ENCODE measurements around the gene KRT6C.
"Not testable (repeated sequence)": the region's sequence is repeated elsewhere in the genome, so short reads cannot be mapped to it uniquely, and the experiment has no call there.

The KRT6C gene

DNA sequence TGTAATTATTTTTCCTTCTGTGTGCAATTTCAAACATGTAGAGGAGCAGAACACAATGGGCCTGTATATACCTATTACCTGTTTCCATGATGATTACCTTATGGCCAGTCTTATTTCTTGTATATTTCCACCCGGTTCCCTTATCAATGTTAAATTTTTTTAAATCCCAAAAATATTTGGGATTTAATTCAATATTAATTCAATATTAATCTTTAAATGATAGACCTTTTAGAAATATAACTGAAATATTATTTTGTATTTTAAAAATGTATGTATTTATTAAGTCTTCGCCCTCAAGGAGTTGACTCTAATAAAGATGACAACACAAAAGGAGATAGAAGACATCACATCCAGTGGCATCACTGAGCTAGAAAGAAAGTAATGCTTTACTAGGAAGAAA lies 607 bp upstream of the KRT6C start:
- in situ Hi-C loops (cut with MboI; ENCODE audit: low pct_unique_long_range_greater_than_20kb, low sequenced_read_pairs), result no loop called here
- DNase-seq, result no peak

DNA sequence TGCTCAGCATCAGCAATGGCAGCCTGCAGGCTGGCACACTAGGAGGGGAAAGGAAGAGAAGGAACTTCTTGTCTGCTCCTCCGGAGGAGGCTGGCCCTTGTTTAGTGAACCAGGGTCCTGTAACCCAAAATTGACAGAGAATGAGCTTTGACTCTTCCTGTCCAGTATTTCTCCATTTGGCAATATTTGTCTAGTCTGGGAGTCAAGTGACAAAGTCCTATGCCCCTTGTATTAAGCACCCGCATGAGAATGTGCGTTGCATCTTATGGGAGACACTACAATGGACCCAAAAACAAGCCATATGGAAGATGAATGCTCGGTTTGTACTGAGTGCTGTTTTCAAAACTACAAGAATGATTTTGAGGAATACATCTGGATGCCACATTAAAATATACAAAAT lies 3.8 kb downstream of the KRT6C start:
- in situ Hi-C loops (cut with MboI; ENCODE audit: low pct_unique_long_range_greater_than_20kb, low sequenced_read_pairs), result no loop called here
- DNase-seq, result no peak

DNA sequence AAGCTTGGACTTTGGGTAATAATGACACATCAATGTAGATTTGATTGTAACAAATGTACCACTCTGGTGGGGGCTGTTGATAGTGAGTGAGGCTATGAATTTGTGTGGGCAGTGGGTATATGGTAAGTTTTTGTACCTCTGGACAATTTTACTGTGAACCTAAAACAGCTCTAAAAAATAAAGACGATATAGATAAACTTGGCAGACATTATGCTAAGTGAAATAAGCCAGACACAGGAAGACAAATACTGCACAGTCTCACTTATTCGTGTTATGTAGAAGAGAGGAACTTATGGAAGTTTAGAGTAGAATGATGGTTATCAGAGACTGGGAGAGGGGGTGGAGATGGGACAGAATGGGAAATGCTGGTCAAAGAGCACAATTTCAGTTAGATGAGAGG lies 8.7 kb downstream of the KRT6C start:
- in situ Hi-C loops (cut with MboI; ENCODE audit: low pct_unique_long_range_greater_than_20kb, low sequenced_read_pairs), result no loop called here
- no peak for DNase-seq

DNA sequence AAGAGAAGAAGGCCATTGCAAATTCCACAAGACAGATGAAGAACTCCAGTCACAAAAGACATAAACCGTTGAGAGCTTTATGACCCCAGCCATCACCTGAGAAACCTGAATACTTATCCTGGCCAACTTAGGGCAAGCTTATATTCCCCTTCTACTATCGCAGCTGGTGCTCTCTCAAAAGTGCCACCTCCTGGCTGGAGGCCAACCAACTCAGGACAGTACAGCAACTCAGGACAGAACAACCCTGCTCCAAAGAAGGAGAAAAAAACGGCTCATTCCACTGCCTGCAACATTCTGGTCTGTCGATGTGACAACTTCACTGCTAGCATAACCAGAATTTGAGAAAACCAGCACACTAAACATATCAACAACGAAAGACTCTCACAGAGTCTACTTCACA lies 11.9 kb downstream of the KRT6C start:
- in situ Hi-C loops (cut with MboI; ENCODE audit: low pct_unique_long_range_greater_than_20kb, low sequenced_read_pairs), result no loop called here
- DNase-seq, result no peak

DNA sequence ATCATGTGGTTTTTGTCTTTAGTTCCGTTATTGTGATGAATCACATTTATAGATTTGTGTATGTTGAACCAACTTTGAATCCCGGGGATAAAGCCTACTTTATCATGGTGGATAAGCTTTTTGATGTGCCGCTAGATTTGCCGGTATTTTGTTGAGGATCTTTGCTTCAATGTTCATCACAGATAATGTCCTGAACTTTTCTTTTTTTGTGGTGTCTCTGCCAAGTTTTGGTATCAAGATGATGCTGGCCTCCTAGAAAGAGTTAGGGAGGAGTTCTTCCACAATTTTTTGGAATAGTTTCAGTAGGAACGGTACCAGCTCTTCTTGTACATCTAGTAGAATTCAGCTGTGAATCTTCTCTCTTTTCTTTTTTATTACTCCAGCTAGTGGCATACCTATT lies 14.7 kb downstream of the KRT6C start:
- DNase-seq, result no peak
- in situ Hi-C loops (cut with MboI; ENCODE audit: low pct_unique_long_range_greater_than_20kb, low sequenced_read_pairs), result no loop called here

DNA sequence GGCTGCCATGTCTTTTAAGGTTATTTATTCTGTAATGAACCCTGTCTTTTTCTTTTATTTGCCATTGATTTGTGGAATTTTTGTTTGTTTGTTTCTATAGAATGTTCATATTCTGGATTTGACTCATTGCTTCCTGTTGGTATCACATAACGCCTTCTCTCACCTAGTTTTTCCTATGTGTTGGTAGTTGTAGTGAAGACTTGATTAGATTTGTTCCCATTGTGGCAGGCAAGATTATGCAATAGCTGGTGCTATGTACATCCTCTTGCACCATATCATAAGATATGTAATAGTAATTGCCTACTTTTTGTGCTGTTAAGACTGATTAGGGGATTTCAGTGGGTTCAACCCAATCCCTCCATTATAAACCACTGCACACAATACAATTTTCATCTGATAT lies 17.8 kb downstream of the KRT6C start:
- in situ Hi-C loops (cut with MboI; ENCODE audit: low pct_unique_long_range_greater_than_20kb, low sequenced_read_pairs), result no loop called here
- DNase-seq, result no peak

DNA sequence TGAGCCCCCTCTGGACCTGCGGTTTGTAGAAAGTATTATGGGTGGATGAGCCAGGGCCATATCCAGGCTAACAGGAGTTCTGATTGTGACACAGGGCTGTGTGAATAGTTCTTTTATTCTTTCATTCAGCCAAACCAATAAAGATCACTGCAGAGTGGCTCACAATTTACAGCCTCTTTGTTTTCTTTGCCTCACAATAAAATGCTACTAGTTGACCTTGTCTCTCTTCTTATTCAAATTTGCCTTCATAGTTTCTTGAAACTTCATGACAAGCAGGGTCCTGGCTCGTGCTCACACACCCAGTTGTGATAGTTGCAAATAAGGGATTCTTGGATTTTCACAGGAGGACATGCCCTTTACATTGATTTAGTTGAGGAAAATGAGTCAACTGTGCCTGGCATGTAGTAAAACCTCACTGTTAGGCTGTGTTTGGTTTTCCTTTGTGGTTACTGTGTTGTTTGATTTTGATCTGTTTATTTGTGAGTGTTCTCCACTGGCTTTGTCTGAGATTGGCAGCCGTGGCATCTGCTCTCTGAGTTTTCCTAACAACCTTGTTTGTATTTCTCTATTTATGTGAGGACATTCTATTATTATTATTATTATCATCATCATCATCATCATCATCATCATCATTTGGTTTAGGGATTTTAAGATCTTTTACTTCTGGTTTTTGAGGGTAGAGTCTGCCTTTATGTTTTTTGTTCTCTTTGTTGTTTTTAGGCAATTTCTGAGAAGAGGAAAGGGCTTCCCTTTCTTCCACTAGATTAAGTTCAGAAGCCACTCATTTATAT lies 19.0 kb downstream of the KRT6C start:
- no peak for DNase-seq
- in situ Hi-C loops (cut with MboI; ENCODE audit: low pct_unique_long_range_greater_than_20kb, low sequenced_read_pairs), result no loop called here

DNA sequence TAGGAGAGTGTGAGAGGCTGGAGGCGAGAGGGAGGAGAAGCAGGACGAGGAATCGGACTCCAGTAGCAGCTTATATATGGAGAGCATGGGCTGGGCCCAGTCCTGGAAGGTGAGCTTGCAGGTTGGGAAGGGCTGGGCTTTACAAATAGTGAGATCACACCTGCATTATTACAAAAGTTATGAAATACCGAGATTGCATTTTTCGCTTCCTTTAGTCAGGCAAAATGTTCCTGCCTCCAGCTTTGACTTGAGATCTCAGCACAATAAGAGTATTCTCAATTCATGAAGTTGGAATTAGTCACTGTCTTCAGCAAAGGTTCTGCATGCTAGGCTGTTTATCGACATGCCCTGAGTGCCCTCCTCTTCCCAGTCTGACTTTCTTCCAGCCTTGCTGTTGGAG lies 21.5 kb downstream of the KRT6C start, which contains the start of gene KRT6B:
KRT6B (minus strand) TSS at position 46 of the 400 bp plus-strand sequence. CDS start 68 bp downstream, outside the sequence.
- in situ Hi-C loops (cut with MboI; ENCODE audit: low pct_unique_long_range_greater_than_20kb, low sequenced_read_pairs), result no loop called here
- DNase-seq, result no peak

DNA sequence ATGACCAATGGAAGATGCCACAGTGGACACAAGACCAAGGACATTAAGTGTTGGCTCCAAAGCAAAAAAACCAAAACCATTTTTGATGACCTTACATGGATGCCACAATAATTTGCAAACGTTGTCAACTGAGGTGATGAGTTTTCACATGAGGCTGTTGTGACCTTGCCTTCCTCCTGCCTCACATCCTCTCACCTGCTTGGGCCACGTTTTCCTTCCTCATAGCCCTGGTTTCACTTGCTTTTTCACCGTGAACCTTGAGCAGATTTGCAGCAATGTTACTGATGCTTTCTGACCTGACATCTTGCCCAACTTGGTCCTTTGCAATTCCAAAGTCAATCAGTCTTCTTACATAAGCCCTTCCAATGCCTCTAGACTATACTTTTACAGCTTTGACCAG lies 25.4 kb downstream of the KRT6C start:
- DNase-seq, result no peak
- in situ Hi-C loops (cut with MboI; ENCODE audit: low pct_unique_long_range_greater_than_20kb, low sequenced_read_pairs), result no loop called here

DNA sequence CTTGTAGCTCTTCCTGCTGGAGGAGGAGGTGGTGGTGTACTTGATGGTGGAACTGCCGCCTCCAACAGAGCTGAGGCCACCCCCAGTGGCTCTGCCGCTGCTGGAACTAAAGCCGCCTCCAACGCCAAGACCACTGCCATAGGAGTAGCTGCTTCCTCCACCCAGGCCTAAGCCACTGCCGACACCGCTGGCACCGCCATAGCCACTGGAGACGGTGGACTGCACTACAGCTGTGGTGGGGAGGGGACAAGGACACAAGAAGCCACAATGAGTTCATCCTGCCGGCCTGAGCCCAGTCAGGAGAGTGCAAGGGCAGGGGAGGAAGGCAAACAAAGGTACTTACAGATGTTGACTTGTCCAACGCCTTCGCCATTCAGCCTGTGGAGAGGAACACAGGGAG lies 26.4 kb downstream of the KRT6C start:
- DNase-seq; in situ Hi-C loops (cut with MboI; ENCODE audit: low pct_unique_long_range_greater_than_20kb, low sequenced_read_pairs): not testable (repeated sequence)

DNA sequence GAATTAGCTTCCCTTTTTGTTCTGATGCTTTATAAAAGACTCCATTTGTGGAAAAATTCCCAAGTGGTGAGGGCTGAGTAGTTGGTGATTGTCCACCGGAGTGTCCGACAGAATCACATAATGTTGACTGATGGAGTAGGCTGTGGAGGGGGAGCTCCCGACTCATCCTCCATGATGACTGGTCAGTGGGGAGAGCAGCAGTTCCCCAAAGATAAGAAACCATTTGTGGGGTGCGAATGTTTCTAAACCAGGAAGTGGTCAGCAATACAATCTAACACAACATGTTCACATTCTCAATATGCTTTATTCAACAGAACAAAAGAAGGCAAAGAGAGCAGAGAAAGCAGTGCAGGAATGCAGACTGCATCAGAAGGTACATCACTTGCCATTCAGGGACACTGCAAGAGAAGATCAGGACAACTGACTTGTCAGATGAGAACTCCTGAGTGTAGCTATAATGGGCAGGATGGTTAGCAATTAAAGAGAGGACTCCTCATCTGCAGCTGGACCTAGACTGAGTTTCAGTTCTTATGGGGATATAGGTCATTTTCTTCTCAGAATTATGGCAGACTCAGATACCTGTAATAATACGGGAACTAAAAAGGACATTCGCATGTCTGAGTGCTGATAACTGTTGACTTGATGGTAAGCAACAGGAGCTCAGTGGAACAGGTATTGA lies 27.1 kb downstream of the KRT6C start:
- no peak for DNase-seq
- in situ Hi-C loops (cut with MboI; ENCODE audit: low pct_unique_long_range_greater_than_20kb, low sequenced_read_pairs), result no loop called here

DNA sequence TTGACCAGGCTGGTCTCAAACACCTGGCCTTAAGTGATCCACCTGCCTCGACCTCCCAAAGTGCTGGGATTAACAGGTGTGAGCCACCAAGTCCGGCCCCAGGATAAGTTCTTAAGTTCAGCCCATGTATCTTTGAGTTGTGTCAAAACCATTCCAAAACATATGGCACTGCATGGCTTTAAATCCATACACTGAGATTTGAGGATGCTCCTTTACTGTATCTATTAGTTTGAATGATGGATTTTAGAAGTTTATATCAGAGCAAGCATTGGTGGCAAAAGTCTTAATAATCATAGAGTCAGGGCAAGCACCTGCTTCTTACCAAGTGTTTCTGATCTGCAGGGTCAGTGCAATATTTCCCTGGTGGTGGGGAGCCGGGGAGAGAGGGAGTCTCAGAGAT lies 27.7 kb downstream of the KRT6C start:
- in situ Hi-C loops (cut with MboI; ENCODE audit: low pct_unique_long_range_greater_than_20kb, low sequenced_read_pairs), result no loop called here
- DNase-seq, result no peak

DNA sequence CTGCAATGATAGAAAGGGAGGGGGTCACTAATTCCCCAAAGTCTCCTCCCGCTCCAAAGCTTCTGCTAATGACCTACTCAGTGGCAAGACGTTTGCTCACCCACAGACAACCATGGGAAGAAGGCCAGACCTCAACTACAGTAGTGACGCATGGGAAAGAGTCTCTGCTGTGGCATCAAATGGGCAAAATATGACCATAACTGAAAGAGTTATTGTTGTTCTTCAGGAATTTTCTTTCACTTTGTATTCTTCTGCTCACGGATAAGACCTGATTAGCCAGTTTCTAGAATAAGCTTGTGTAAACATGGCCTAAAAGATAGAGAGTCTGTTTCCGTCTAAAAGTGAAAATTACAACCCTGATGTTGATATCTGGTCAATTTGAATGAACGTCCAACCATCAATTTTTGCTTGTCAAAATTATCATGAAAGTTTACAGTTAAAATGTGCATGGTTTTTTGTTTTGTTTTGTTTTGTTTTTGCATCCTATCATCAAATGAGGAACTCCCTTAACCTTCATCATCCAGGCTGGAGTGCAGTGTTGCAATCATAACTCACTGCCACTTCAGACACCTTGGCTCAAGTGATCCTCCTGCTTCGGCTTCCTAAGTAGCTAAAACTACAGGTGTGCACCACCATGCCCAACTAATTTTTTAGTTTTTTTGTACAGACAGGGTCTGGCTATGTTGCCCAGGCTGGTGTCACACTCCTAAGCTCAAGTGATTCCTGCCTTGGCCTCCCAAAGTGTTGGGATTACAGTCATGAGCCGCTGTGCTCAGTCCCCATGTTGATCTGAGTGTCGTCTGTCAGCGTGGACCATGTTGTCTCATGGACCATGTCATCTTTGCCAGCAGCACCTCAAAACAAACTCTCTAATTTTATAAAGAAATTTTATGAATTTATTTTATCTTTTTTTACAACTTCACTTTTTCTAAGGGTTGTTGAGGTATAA lies 28.7 kb downstream of the KRT6C start:
- in situ Hi-C loops (cut with MboI; ENCODE audit: low pct_unique_long_range_greater_than_20kb, low sequenced_read_pairs), result no loop called here

DNA sequence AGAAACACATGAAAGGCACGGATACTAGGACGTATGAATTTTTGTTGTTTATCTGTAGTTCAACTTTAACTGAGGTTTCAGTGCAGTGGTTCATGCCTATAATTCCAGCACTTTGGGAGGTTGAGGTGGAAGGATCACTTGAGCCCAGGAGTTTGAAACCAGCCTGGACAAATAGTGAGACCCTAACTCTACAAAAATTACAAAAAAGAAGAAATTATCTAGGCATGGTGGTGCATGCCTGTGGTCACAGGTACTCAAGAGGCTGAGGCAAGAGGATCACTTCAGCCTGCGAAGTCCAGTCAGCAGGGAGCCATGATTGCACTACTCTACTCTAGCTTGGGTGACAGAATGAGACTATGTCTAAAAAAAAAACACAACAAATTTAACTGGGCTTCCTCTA lies 29.6 kb downstream of the KRT6C start:
- DNase-seq, result no peak
- in situ Hi-C loops (cut with MboI; ENCODE audit: low pct_unique_long_range_greater_than_20kb, low sequenced_read_pairs), result no loop called here

More for the DNA sequence above, 28.7 kb downstream of the KRT6C start:
- no peak for DNase-seq

DNA sequence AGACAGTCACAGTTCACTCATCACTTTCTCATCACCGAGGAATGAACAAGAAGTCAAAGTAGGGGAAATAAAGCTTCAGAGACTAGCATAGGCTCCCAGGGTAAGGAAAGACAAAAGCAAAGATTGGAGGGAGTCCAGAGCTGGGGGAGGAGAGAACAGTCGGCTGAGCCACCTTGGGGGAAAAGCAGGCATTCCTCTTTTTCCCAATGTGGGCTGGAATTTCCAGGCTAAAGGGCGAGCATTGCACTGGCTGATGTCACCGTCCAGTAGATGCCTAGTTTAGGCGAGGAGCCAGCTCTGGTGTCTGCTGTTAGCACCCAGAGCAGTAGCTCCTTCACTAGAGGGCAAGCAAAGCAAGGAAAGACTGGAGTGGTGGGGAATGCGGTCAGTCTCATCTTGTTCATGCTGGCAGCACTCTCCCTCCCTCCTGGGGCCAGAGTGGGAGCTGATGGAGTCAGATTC lies 31.0 kb downstream of the KRT6C start:
- in situ Hi-C loops (cut with MboI; ENCODE audit: low pct_unique_long_range_greater_than_20kb, low sequenced_read_pairs), result no loop called here
- DNase-seq, result no peak

DNA sequence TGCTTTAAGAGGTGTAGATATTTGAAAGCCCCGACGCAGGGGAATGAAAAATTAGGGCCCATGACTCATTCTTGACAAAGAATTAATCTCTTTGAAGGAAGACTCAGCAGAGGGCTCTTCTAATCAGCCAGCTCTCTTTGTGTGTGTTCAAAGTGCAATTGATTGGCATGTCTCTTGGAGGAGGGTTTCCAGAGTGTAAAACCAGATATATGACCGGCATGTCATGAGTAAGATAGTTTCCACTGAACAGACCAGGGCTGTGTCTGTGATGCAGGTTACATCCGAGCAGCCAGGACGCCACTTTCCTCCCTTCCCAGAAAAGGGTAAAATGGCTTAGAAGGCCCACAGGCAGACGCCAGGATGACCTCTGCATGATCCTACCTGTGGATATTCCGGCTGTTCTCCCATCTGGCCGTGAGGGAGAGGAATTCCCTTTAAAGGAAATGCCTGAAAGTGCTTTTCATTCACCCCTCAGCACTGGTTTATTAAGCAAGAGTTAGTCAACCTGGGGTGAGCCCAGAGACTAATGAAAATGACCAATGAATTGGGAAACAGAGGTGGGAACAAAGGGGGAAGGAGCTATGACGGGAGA lies 32.2 kb downstream of the KRT6C start:
- in situ Hi-C loops (cut with MboI; ENCODE audit: low pct_unique_long_range_greater_than_20kb, low sequenced_read_pairs), result no loop called here
- no peak for DNase-seq

DNA sequence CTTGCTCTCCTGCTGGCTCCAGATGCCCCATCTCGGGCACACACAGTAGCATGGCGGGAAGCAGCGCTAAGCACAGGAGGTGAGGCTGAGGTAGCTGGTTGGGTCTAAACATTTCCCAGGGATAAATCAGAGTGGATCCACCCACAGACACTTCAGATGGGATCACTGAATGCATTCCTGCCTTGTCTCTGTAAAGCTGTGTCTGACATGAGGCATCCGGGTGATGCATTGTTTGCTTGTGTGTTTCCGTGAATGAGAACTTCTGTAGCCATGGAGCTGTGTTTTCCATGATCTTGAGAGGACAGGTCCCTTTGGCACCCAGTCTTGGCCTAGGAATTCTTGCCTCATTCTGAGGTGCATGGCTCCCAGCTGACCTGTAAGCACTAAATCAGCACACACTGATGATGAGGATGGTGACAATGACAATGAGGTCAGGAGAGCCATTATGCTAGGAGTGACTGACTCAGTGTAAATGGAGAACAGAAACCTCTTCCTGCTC lies 32.7 kb downstream of the KRT6C start:
- no peak for DNase-seq
- in situ Hi-C loops (cut with MboI; ENCODE audit: low pct_unique_long_range_greater_than_20kb, low sequenced_read_pairs), result no loop called here

DNA sequence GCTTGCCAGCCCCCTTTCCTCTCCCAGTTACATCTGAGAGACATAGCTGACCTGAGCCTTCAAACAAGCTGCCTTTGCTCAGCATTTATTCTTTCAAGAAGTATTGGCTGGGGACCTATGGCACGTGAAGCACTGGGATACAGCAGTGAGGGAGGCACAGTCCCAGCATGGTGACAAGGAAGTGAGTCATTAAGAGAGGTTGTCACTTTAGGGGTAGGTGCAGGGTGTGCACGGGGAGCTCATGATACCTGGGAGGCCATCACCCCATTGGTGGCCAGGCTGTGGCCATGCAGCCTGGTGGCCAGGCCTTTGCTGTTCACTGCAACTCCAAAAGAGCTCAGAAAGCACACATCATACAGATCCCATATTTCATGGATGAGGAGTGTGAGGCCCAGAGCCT lies 33.8 kb downstream of the KRT6C start:
- in situ Hi-C loops (cut with MboI; ENCODE audit: low pct_unique_long_range_greater_than_20kb, low sequenced_read_pairs), result no loop called here
- no peak for DNase-seq

DNA sequence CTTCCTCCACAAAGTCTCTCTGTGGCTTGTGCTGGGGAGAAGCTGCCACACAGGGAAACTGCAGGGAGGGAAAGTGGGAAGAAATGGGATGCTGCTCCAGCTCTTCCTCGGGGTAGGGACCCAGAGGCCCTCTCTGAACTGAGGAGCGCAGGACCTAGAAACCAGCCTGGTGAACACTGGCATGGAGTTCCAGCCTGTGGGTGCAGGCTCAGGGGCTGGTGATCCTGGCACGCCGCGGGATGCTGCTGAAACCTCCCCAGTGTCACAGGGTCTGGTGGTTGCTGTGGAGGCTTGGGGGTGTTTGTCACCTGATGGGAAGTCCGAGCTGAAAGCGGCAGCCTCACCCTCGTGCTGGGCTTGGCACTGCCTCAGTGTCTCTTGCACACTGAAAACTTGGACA lies 34.2 kb downstream of the KRT6C start:
- no peak for DNase-seq
- in situ Hi-C loops (cut with MboI; ENCODE audit: low pct_unique_long_range_greater_than_20kb, low sequenced_read_pairs), result no loop called here

All from KBM-7 (cell line).